Ovary (tissue), 9 donors: ENCODE measurements around the gene WDR91. TPM values are rescaled to one million over a fixed set of nuclear protein-coding genes. Genes with fewer than 3 reads are reported as not detected.

Source experiments
- DNase-seq, 5 donors: peaks; one replicate each; pipeline ENCODE4 v3.0.0-alpha.2; 2019 to 2020
- H3K27ac ChIP-seq, 2 donors: fragments of 200-600 bp; one replicate each; pipeline versions ENCODE4 v1.5.1 to v1.8.0; 2019 to 2022
- H3K27me3 ChIP-seq: fragments of 200-600 bp; one replicate; pipeline ENCODE4 v1.8.0; 2022
- H3K36me3 ChIP-seq: fragments of 200-600 bp; sonication (generic); one replicate; pipeline ENCODE4 v1.5.1; 2019
- H3K4me1 ChIP-seq: one replicate; pipeline ENCODE4 v1.8.1; 2013; ENCODE audit warnings: mild to moderate bottlenecking, moderate library complexity; ENCODE audit not compliant: insufficient read depth
- H3K4me3 ChIP-seq: fragments of 200-600 bp; sonication (generic); one replicate; pipeline ENCODE4 v1.5.1; 2017
- H3K9me3 ChIP-seq, 2 donors: fragments of 200-600 bp in 1 of 2; sonication (generic) in 1 of 2; one replicate each; pipeline versions ENCODE4 v1.5.1 to v1.8.1; 2013 to 2019; ENCODE audit warnings: mild to moderate bottlenecking in 1 of 2, moderate library complexity in 1 of 2
- EP300 ChIP-seq: sonication (generic); formaldehyde crosslinking; IDR thresholded peaks from one replicate; pipeline ENCODE4 v1.6.1; 2017; ENCODE audit warnings: antibody characterized with exemption
- POLR2A ChIP-seq: fragments of 450-650 bp; IDR thresholded peaks from one replicate; pipeline ENCODE4 v1.6.1; 2017; ENCODE audit warnings: antibody characterized with exemption, mild to moderate bottlenecking, moderate library complexity
- WGBS, 3 donors: extraction: QIAGEN DNeasy Blood & Tissue Kit in 1 of 3; methylation state at CpG; one replicate each; pipeline versions ENCODE4 v1.1.5 to v1.1.7; 2013 to 2017; 5-methylcytosine and 5-hydroxymethylcytosine counted together
- intact Hi-C, 4 donors: fragments of 100-400 bp; cut with DNase I; formaldehyde crosslinking; loops; one replicate each; pipeline versions ENCODE4 v1.11.0 to v1.15.1; 2022 to 2023
- polyA plus RNA-seq, 2 donors: library from polyadenylated mRNA; stranded (reverse); fragments of 200-250 nt in 1 of 2; fragments of 350-450 nt in 1 of 2; fragmentation: Illumina TruSeq in 1 of 2; extraction: RNeasy Lipid Tissue Mini Kit (QIAGEN cat#74804) in 1 of 2; gene quantifications; one replicate each; pipeline ENCODE4 v1.2.3, GENCODE V29; 2013 to 2014
- total RNA-seq, 7 donors: library from RNA; depleted of rRNA in 2 of 7; stranded (reverse); fragments of >200 nt in 2 of 7; fragmentation: NEBNext Ultra II Directional in 3 of 7; extraction: Animal tissue kit (Norgen Biotek cat#: 25700) in 3 of 7; gene quantifications; one replicate each; pipeline versions ENCODE4 v1.1.0 to v1.2.4, GENCODE V29; 2016 to 2023
- TF ChIP-seq, protein P1 (sequence below), 3 donors: fragments of 450-650 bp in 2 of 3; fragments of 200-600 bp in 1 of 3; IDR thresholded peaks; one replicate each; pipeline versions ENCODE4 v1.5.1 to v1.8.0; 2016 to 2022; ENCODE audit warnings: antibody characterized with exemption in 3 of 3, mild to moderate bottlenecking in 1 of 3
- donor health status: DM: no; HTN: no; CAD: no; lungs with moderate emphysema.
- donor health status: DM: no; HTN: no; CAD: no.
- donor health status: Bipolar disorder and iron deficiency.
- donor health status: DM: yes; HTN: yes; CAD: no.
- donor health status: DM: no; HTN: no; CAD: no.
- donor health status: DM: yes; HTN: yes; CAD: no.

The WDR91 gene
- total and polyA plus RNA-seq, 9 donors = 12.6 to 56.3 (median 32.2) TPM

DNA sequence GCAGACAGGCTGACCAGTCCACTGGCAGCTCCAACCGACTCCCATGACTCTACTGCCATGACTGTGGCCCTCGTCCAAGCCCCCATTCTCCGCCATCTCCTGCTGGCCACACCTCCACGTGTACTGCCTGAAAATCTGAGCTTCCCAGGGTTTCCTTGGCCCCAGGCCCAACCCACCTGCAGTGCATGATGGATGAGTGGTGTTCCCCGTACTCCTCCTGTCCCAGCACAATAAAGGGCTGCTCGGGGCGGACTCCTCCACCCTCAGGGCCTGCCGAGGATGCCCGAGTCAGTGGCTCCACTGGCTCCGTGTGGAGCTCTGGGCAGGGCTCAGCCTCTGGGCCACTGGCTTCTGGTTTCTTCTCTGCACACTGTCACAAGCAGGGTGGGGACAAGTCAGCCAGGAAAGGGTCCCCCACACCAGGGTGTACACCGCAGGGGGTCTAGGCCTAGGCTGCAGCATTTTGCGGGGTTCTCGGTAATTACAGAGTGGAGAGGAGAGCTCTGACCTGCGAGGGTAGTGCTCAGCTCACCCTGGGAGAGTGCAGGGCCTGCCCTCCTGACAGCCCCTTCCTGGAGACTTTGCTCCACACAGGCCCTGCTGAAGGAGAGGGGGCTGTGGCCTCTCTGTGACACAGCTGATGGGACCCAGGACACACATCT is 15.2 kb downstream of the WDR91 start:
- Histone ChIP-seq H3K27me3 (no peaks in the 10 kb centered on the region), H3K4me1 (peaks cover 14% of the 10 kb centered on the region), H3K36me3 (no peaks in the 10 kb centered on the region), H3K9me3 (no peaks in the 10 kb centered on the region), H3K4me3 (no peak overlapping the region), H3K27ac (no peak overlapping the region)
- 92 to 95% (median 92%) methylated on average over 14 of the region's 14 CpGs for WGBS, 3 donors
- TF ChIP-seq EP300 (no peak), POLR2A (no peak)
- TF ChIP-seq, protein P1, sequence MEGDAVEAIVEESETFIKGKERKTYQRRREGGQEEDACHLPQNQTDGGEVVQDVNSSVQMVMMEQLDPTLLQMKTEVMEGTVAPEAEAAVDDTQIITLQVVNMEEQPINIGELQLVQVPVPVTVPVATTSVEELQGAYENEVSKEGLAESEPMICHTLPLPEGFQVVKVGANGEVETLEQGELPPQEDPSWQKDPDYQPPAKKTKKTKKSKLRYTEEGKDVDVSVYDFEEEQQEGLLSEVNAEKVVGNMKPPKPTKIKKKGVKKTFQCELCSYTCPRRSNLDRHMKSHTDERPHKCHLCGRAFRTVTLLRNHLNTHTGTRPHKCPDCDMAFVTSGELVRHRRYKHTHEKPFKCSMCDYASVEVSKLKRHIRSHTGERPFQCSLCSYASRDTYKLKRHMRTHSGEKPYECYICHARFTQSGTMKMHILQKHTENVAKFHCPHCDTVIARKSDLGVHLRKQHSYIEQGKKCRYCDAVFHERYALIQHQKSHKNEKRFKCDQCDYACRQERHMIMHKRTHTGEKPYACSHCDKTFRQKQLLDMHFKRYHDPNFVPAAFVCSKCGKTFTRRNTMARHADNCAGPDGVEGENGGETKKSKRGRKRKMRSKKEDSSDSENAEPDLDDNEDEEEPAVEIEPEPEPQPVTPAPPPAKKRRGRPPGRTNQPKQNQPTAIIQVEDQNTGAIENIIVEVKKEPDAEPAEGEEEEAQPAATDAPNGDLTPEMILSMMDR (IDR thresholded peaks at IDR 0.05) = no peak
- intact Hi-C loops = no loop called here
- peak in 1 of 5 donors; percentile 49 for DNase-seq

DNA sequence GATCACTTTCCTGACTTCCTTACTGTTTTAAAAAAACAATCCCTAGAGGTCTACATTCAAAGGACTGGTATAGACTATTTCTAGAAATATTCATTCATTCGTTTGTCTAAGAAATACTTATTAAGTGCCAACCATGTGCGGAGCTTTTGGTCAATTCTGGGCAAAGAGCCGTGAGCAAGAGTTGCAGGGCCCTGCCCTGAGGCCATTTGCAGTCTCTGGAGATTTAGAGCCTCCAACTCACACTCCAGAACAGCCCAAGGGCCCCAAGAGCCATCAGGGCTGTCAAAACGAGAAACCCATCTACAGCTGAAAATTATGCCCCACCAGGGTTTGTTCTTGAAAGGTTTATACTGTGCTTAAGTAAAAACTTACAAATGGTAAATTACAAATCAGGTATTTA is 16.2 kb downstream of the WDR91 start:
- intact Hi-C loops = no loop called here
- Histone ChIP-seq H3K27ac (peak overlapping the region; percentile 65 to 83), H3K9me3 (no peaks in the 10 kb centered on the region), H3K4me1 (peaks cover 14% of the 10 kb centered on the region), H3K36me3 (no peaks in the 10 kb centered on the region), H3K4me3 (no peak overlapping the region), H3K27me3 (no peaks in the 10 kb centered on the region)
- no peak for TF ChIP-seq EP300
- TF ChIP-seq POLR2A = no peak
- TF ChIP-seq, protein P1 (IDR thresholded peaks at IDR 0.05) = no peak
- WGBS, 3 donors = 81 to 90% (median 89%) methylated on average over 4 of the region's 4 CpGs
- DNase-seq = no peak

DNA sequence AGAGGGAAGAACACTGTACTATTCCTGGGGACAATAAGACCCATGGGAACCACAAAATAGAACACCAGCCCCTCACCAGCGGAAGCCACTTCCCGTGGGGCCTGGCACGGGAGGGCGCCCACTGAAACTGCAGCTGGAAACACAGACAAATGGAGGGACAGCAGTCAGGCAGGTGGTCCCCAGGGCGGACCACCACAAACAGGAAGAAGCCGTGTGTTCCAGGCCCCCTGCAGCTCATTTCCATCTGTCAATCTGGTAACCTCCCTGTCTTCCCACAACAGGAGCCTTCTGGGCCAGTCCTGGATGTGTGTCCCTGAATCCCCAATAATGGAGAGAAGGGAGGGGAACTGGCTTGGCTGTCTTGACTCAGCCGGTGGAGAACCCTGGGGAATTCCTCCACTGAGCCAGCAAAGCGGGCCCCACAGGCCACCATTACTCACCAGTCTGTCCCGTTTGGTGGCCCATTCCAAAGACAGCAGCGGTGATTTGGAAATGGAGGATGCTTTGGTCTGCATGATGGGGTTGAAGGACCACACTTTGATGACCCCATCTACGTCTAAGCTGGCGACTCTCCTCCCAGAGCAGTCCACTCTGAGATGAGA is 16.7 kb downstream of the WDR91 start:
- H3K4me3 ChIP-seq = no peak overlapping the region
- no peak for TF ChIP-seq POLR2A
- TF ChIP-seq, protein P1 (IDR thresholded peaks at IDR 0.05) = no peak
- TF ChIP-seq EP300 = no peak
- DNase-seq = no peak
- intact Hi-C loops = no loop called here
- no peaks in the 10 kb centered on the region for H3K9me3 ChIP-seq
- no peaks in the 10 kb centered on the region for H3K27me3 ChIP-seq
- WGBS, 3 donors = 74 to 89% (median 82%) methylated on average over 12 of the region's 12 CpGs
- H3K36me3 ChIP-seq = no peaks in the 10 kb centered on the region
- peak overlapping the region; percentile 65 to 83 for H3K27ac ChIP-seq
- peaks cover 14% of the 10 kb centered on the region for H3K4me1 ChIP-seq

DNA sequence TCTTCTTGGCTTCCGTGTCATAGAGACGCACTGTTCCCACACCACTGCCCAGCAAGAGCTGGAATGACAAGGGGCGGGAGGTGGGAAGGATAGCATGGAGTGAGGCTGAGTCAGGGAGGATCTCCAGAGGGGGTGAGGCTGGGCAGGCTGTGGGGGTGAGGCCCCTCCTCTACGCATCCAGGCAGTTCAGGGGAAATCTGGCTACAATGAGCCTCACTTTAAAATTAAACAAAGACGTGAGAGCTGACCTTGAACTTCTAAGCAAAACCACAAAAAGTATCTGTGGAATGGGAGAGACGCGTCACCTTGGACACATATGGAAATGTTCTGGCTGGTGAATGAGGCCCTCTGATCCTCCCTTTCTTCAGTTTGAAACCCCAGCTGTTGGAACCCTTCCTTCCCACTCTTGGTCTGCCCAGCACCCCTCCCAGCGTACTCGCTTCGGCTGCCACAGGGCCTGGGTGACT is 17.7 kb downstream of the WDR91 start:
- Histone ChIP-seq H3K27ac (peak overlapping the region; percentile 65 to 83), H3K36me3 (no peaks in the 10 kb centered on the region), H3K9me3 (no peaks in the 10 kb centered on the region), H3K27me3 (no peaks in the 10 kb centered on the region), H3K4me1 (peaks cover 14% of the 10 kb centered on the region), H3K4me3 (no peak overlapping the region)
- intact Hi-C loops = no loop called here
- WGBS, 3 donors = 12 to 36% (median 16%) methylated on average over 10 of the region's 10 CpGs
- TF ChIP-seq EP300 = no peak
- TF ChIP-seq, protein P1 (IDR thresholded peaks at IDR 0.05) = no peak
- TF ChIP-seq POLR2A = no peak
- peak; percentile 72 to 86 (median 82) for DNase-seq
